HepG2 (cell line): ENCODE data around the gene PAFAH1B1. TPM values are rescaled to one million over a fixed set of nuclear protein-coding genes. Genes with fewer than 3 reads are reported as not detected.

Source experiments
- ATAC-seq: fragments of 200-7000 bp; cut with Tn5 transposase; 3 replicates; pipeline ENCODE4 v1.9.1; 2020; ENCODE audit warnings: mild to moderate bottlenecking, moderate library complexity
- BruUV-seq: library from RNA; stranded (reverse); fragments of 400-500 nt; replicated peaks from 2 replicates; lab custom pipeline; 2021; lab: Mats Ljungman, UMichigan
- CTCF ChIA-PET: fragments of 300-600 bp; formaldehyde crosslinking; extraction: SDS; loops from one replicate; lab custom pipeline; 2021; ENCODE audit warnings: low total read pairs, inconsistent platforms, low intra/inter-chr PET ratio; lab: Yijun Ruan, JAX
- POLR2A ChIA-PET: fragments of 350-600 bp; sonication (Branson Sonifier 250); formaldehyde crosslinking; loops from one replicate; lab custom pipeline; 2020; ENCODE audit warnings: antibody characterized with exemption, inconsistent platforms; lab: Yijun Ruan, JAX
- DNase-seq: peaks from one replicate; pipeline ENCODE4 v3.0.0-alpha.2; 2015; ENCODE audit warnings: low spot score
- FAIRE-seq: peaks from 3 replicates; lab custom pipeline; 2011; peaks lifted over from hg19 to GRCh38; lab: Jason Lieb, UNC
- H2AFZ ChIP-seq: one replicate; pipeline ENCODE4 v1.6.1; 2011; ENCODE audit warnings: low read length, inconsistent platforms
- H3K27ac ChIP-seq: fragments of 300-600 bp; 3 replicates; pipeline ENCODE4 v1.8.0; 2011; ENCODE audit warnings: mixed run types, mild to moderate bottlenecking, mixed read lengths, low read length, inconsistent platforms; ENCODE audit not compliant: insufficient read depth; ENCODE audit errors: extremely low read length
- H3K27me3 ChIP-seq, 2 experiments: fragments of 200-600 bp in 1 of 2; 2 replicates in 1 of 2; 3 replicates in 1 of 2; pipeline versions ENCODE4 v1.6.0 to v1.8.0; 2011; ENCODE audit warnings: low read length in 2 of 2, mild to moderate bottlenecking in 2 of 2, moderate library complexity in 2 of 2, inconsistent platforms in 1 of 2; ENCODE audit not compliant: insufficient read depth in 2 of 2, control insufficient read depth in 1 of 2
- H3K36me3 ChIP-seq, 2 experiments: fragments of 200-600 bp in 1 of 2; replicated peaks in 1 of 2; 2 replicates in 1 of 2; 3 replicates in 1 of 2; pipeline versions ENCODE4 v1.5.1 to v1.8.0; 2011; ENCODE audit warnings: low read length in 2 of 2, inconsistent platforms in 1 of 2; ENCODE audit not compliant: insufficient read depth in 2 of 2, control insufficient read depth in 1 of 2
- H3K4me1 ChIP-seq: 2 replicates; pipeline ENCODE4 v1.5.1; 2012; ENCODE audit warnings: low read length, inconsistent platforms; ENCODE audit not compliant: insufficient read depth
- H3K4me2 ChIP-seq: 2 replicates; pipeline ENCODE4 v1.6.0; 2011; ENCODE audit warnings: low read depth, low read length, inconsistent platforms
- H3K4me3 ChIP-seq, 3 experiments: fragments of 200-600 bp in 1 of 3; sonication (generic), shearing (Covaris generic) in 1 of 3; replicated peaks in 1 of 3; 2 replicates each; pipeline ENCODE4 v1.5.1; 2011 to 2016; ENCODE audit warnings: low read length in 3 of 3, inconsistent platforms in 2 of 3, low read depth in 2 of 3, mild to moderate bottlenecking in 2 of 3, control low read depth in 1 of 3, mixed read lengths in 1 of 3; ENCODE audit not compliant: insufficient read depth in 1 of 3
- H3K79me2 ChIP-seq: one replicate; pipeline ENCODE4 v1.6.1; 2011; ENCODE audit warnings: low read length, inconsistent platforms; ENCODE audit not compliant: insufficient read depth
- H3K9ac ChIP-seq: 2 replicates; pipeline ENCODE4 v1.6.0; 2011; ENCODE audit warnings: mild to moderate bottlenecking, low read depth, low read length, inconsistent platforms; ENCODE audit not compliant: insufficient read depth
- H3K9me3 ChIP-seq: 2 replicates; pipeline ENCODE4 v1.5.1; 2012; ENCODE audit warnings: mild to moderate bottlenecking, low read length
- H4K20me1 ChIP-seq: 2 replicates; pipeline ENCODE4 v1.6.0; 2011; ENCODE audit warnings: inconsistent platforms, mild to moderate bottlenecking, low read length, moderate library complexity; ENCODE audit not compliant: insufficient read depth
- CREB1 ChIP-seq, 2 experiments: fragments of 450-650 bp in 1 of 2; IDR thresholded peaks; 2 replicates each; pipeline ENCODE4 v1.6.1; 2016 to 2017; ENCODE audit warnings: control low read depth in 1 of 2, mild to moderate bottlenecking in 1 of 2, missing compliant biosample characterization in 1 of 2, missing genetic modification characterization in 1 of 2
- FOXP4 ChIP-seq: sonication (generic); formaldehyde crosslinking; IDR thresholded peaks from 2 replicates; pipeline ENCODE4 v1.4.0; 2020; ENCODE audit warnings: missing genetic modification reagents
- GPBP1L1 ChIP-seq: sonication (generic); formaldehyde crosslinking; IDR thresholded peaks from 2 replicates; pipeline ENCODE4 v1.5.0; 2020; ENCODE audit warnings: mild to moderate bottlenecking, missing genetic modification reagents
- HINFP ChIP-seq: sonication (generic); formaldehyde crosslinking; IDR thresholded peaks from 2 replicates; pipeline ENCODE4 v1.4.0; 2020; ENCODE audit warnings: low read depth, mild to moderate bottlenecking, missing genetic modification reagents
- IRX3 ChIP-seq: sonication (generic); formaldehyde crosslinking; IDR thresholded peaks from 2 replicates; pipeline ENCODE4 v1.8.1; 2023; ENCODE audit warnings: mild to moderate bottlenecking, low read depth, missing genetic modification reagents, borderline replicate concordance
- NFIC ChIP-seq: IDR thresholded peaks from 2 replicates; pipeline ENCODE4 v1.6.1; 2012; ENCODE audit warnings: mild to moderate bottlenecking, low read length, inconsistent platforms
- NR2F2 ChIP-seq: IDR thresholded peaks from 2 replicates; pipeline ENCODE4 v1.6.1; 2012; ENCODE audit warnings: low read depth, inconsistent platforms, borderline replicate concordance
- PHF20 ChIP-seq: sonication (generic); formaldehyde crosslinking; IDR thresholded peaks from 2 replicates; pipeline ENCODE4 v1.5.0; 2020; ENCODE audit warnings: mild to moderate bottlenecking, missing genetic modification reagents
- POLR2G ChIP-seq: fragments of 200-400 bp; formaldehyde crosslinking; IDR thresholded peaks from 2 replicates; pipeline ENCODE4 v1.6.1; 2018; ENCODE audit warnings: mild to moderate bottlenecking, low read depth, low read length, moderate library complexity
- REPIN1 ChIP-seq: sonication (generic); formaldehyde crosslinking; IDR thresholded peaks from 2 replicates; pipeline ENCODE4 v1.8.0; 2022; ENCODE audit warnings: missing genetic modification reagents, low read depth, mild to moderate bottlenecking, borderline replicate concordance
- TBX3 ChIP-seq: fragments of 450-650 bp; IDR thresholded peaks from 2 replicates; pipeline ENCODE4 v1.6.1; 2017; ENCODE audit warnings: antibody characterized with exemption, mild to moderate bottlenecking, inconsistent platforms, borderline replicate concordance
- ZNF354B ChIP-seq: sonication (generic); formaldehyde crosslinking; IDR thresholded peaks from 2 replicates; pipeline ENCODE4 v1.8.0; 2022; ENCODE audit warnings: mild to moderate bottlenecking, missing genetic modification reagents
- ZNF768 ChIP-seq: sonication (generic); formaldehyde crosslinking; IDR thresholded peaks from 2 replicates; pipeline ENCODE4 v1.4.0; 2020; ENCODE audit warnings: missing genetic modification reagents
- ZNF816 ChIP-seq: sonication (generic); formaldehyde crosslinking; IDR thresholded peaks from 2 replicates; pipeline ENCODE4 v1.8.0; 2022; ENCODE audit warnings: missing genetic modification reagents, mild to moderate bottlenecking, borderline replicate concordance
- ZSCAN30 ChIP-seq: sonication (generic); formaldehyde crosslinking; IDR thresholded peaks from 2 replicates; pipeline ENCODE4 v1.5.0; 2020; ENCODE audit warnings: mild to moderate bottlenecking, missing genetic modification reagents
- WGBS: methylation state at CpG from one replicate; pipeline ENCODE4 v1.1.6; 2017; ENCODE audit warnings: low lambda C conversion rate; 5-methylcytosine and 5-hydroxymethylcytosine counted together
- in situ Hi-C: cut with HindIII; loops from 2 replicates; pipeline ENCODE4 v1.10.0; 2017; ENCODE audit warnings: low pct_unique_long_range_greater_than_20kb; ENCODE audit not compliant: extremely low pct_ligation_motif_present
- intact Hi-C: fragments of 100-400 bp; cut with micrococcal nuclease; formaldehyde crosslinking; loops from one replicate; pipeline ENCODE4 v1.10.0; 2022; ENCODE audit not compliant: unreplicated experiment
- polyA plus RNA-seq, 8 experiments: library from polyadenylated mRNA; depleted of rRNA in 3 of 8; stranded (reverse) in 7 of 8; unstranded in 1 of 8; fragments of >200 nt; fragmentation: Illumina TruSeq in 4 of 8; extraction: Trizol in 4 of 8; gene quantifications; 2 replicates each; pipeline versions ENCODE4 v1.2.1 to v1.2.3, GENCODE V29; 2011 to 2016; ENCODE audit warnings: low read depth in 4 of 8, missing spikeins in 1 of 8, mixed read lengths in 1 of 8; ENCODE audit not compliant: insufficient read depth in 1 of 8
- total RNA-seq, 5 experiments: library from RNA; depleted of rRNA; stranded (reverse); fragments of >200 nt; fragmentation: Illumina TruSeq; extraction: Trizol; gene quantifications; 2 replicates each; pipeline ENCODE4 v1.2.3, GENCODE V29; 2016; ENCODE audit warnings: low read depth in 1 of 5

Gene PAFAH1B1
- total and polyA plus RNA-seq, 2 of the 13 experiments (the other 11 are each of a cell fraction or from before 2014, with no cell fraction given), result 46.0 to 64.9 TPM

- TF ChIP-seq ZNF768 (peak; percentile 62; the same call in 1 of the 2 replicates), POLR2G (peak; percentile 81), ZSCAN30 (CRISPR knock-in tag) (no peak), FOXP4 (peak; percentile 36; the same call in 1 of the 2 replicates), HINFP (CRISPR knock-in tag) (0 out of 2 replicates have a peak, but pooled peaks have one; percentile 35), REPIN1 (CRISPR knock-in tag) (peak; percentile 59; the same call in 1 of the 2 replicates)
Measured at GRCh38 chr17:2710803-2711607, 117.6 kb downstream of the PAFAH1B1 start (continued).

- in situ Hi-C loops (no loop called here), intact Hi-C loops (no loop called here)
- Histone ChIP-seq H2AFZ (no peak within 1 kb of the TSS), H3K9me3 (no peaks in the 10 kb centered on the region), H3K79me2 (peaks cover 44% of the 10 kb centered on the region), H3K4me3 (peak within 1 kb of the TSS; percentile 75 to 91 (median 82)), H4K20me1 (peaks cover 36% of the 10 kb centered on the region), H3K36me3 (0 out of 5 replicates have a peak, but pooled peaks cover 0 to 6% of the 10 kb centered on the region in 2 experiments), H3K27me3 (no peaks in the 10 kb centered on the region; a peak in 1 of 5 replicates), H3K9ac (peak within 1 kb of the TSS; percentile 79), H3K27ac (peak within 1 kb of the TSS; percentile 87), H3K4me1 (peaks cover 58% of the 10 kb centered on the region), H3K4me2 (peak within 1 kb of the TSS; percentile 98)
- ATAC-seq (peak; percentile 41), FAIRE-seq (no peak), DNase-seq (peak; percentile 67)
- BruUV-seq, result no TSS peak
- CTCF ChIA-PET, result no interaction called here
- 84% methylated on average over 17 of the region's 76 CpGs for WGBS
- POLR2A ChIA-PET, result no interaction called here
- TF ChIP-seq TBX3 (no peak), PHF20 (CRISPR knock-in tag) (peak; percentile 76), CREB1 (IDR thresholded peaks at IDR 0.05) (peak; percentile 11; the same call in 1 of the 2 replicates), CREB1 (CRISPR knock-in tag; IDR thresholded peaks at IDR 0.05) (no peak), GPBP1L1 (CRISPR knock-in tag) (no peak), NFIC (no peak), NR2F2 (0 out of 2 replicates have a peak, but pooled peaks have one; percentile 63), IRX3 (CRISPR knock-in tag) (peak; percentile 59; the same call in 1 of the 2 replicates), ZNF354B (no peak), ZNF816 (CRISPR knock-in tag) (peak; percentile 63; the same call in 1 of the 2 replicates)
Measured at GRCh38 chr17:2711608-2712299, 118.3 kb downstream of the PAFAH1B1 start, which contains the start of gene CLUH. CLUH (minus strand) TSS chr17:2711764; CDS start chr17:2711661, 103 bp downstream.
